AML-193 (cell line): ENCODE data around the gene CLEC4M.
A peak's percentile ranks its signal among the peaks of the same experiment; 100 is the strongest.
"Not testable (repeated sequence)": the region's sequence is repeated elsewhere in the genome, so short reads cannot be mapped to it uniquely, and the experiment has no call there.

Experiments used
- DNase-seq, 2 experiments: peaks; one replicate each; lab custom pipeline; 2025; lab: John Stamatoyannopoulos, UW

The CLEC4M gene

GRCh38 chr19:7815325-7815724, 52.3 kb downstream of the CLEC4M start:
- no peak for DNase-seq

GRCh38 chr19:7816040-7816439, 53.0 kb downstream of the CLEC4M start:
- DNase-seq, result not testable (repeated sequence)

GRCh38 chr19:7817801-7818200, 54.8 kb downstream of the CLEC4M start:
- peak; percentile 35 to 43 for DNase-seq

GRCh38 chr19:7818806-7819205, 55.8 kb downstream of the CLEC4M start:
- DNase-seq, result no peak
